Endothelial cell (in vitro differentiated cells): ENCODE data around the gene VCX. TPM values are rescaled to one million over a fixed set of nuclear protein-coding genes. Genes with fewer than 3 reads are reported as not detected.
"Not testable (repeated sequence)": the region's sequence is repeated elsewhere in the genome, so short reads cannot be mapped to it uniquely, and the experiment has no call there.

Source experiments
- DNase-seq: peaks from one replicate; pipeline ENCODE4 v3.0.0; 2021; ENCODE audit warnings: low spot score
- H3K27ac Mint-ChIP-seq: one replicate; pipeline ENCODE4 v1.8.0; 2021; ENCODE audit warnings: mixed read lengths, inconsistent platforms; ENCODE audit not compliant: unreplicated experiment
- H3K27me3 Mint-ChIP-seq: one replicate; pipeline ENCODE4 v1.8.0; 2021; ENCODE audit warnings: mild to moderate bottlenecking, moderate library complexity, mixed read lengths, inconsistent platforms; ENCODE audit not compliant: unreplicated experiment
- H3K36me3 Mint-ChIP-seq: one replicate; pipeline ENCODE4 v1.8.0; 2021; ENCODE audit warnings: mild to moderate bottlenecking, low read depth, mixed read lengths, inconsistent platforms; ENCODE audit not compliant: unreplicated experiment
- H3K4me1 Mint-ChIP-seq: one replicate; pipeline ENCODE4 v1.8.0; 2021; ENCODE audit warnings: mild to moderate bottlenecking, mixed read lengths, inconsistent platforms; ENCODE audit not compliant: unreplicated experiment
- H3K4me3 Mint-ChIP-seq: one replicate; pipeline ENCODE4 v1.8.0; 2021; ENCODE audit warnings: mild to moderate bottlenecking, mixed read lengths, inconsistent platforms; ENCODE audit not compliant: unreplicated experiment
- H3K9me3 Mint-ChIP-seq: one replicate; pipeline ENCODE4 v1.8.0; 2021; ENCODE audit warnings: mixed read lengths, inconsistent platforms; ENCODE audit not compliant: unreplicated experiment
- long read RNA-seq: library from polyadenylated mRNA; unstranded; transcript quantifications from one replicate; pipeline ENCODE4 v2.0.0, GENCODE V29; 2020; ENCODE audit not compliant: unreplicated experiment
- total RNA-seq: library from RNA; stranded (reverse); fragmentation: NEBNext Ultra II Directional; extraction: Animal tissue kit (Norgen Biotek cat#: 25700); gene quantifications from one replicate; pipeline ENCODE4 v1.2.1, GENCODE V29; 2021; ENCODE audit not compliant: unreplicated experiment
- TF ChIP-seq, protein P1 (sequence below): fragments of 200-600 bp; sonication (generic); IDR thresholded peaks from one replicate; pipeline ENCODE4 v1.5.0; 2021; ENCODE audit warnings: antibody characterized with exemption; ENCODE audit not compliant: unreplicated experiment

VCX gene
- total RNA-seq, result not detected
- long read RNA-seq, result 0 reads

DNA sequence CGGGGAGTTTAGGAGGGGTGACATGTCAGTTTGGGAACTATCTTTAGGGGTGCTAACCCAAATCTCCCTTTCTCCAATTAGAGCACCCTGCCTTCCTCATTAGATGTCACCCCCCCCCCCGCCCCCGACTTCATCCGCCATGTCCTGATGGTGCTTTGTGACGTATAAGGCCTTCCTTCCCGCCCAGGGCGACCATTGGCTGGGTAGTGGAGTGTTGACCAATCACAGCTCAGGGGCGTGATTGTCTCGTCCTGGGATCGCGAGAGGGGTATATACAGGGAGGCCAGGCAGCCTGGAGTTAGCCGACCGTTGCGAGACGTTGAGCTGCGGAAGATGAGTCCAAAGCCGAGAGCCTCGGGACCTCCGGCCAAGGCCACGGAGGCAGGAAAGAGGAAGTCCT is at the start of gene VCX:
Gene VCX, plus strand, starts transcription at position 301 of the 400 bp plus-strand sequence. Its CDS starts 33 bp downstream, at position 334.
- H3K27me3 Mint-ChIP-seq, DNase-seq, H3K9me3 Mint-ChIP-seq, H3K36me3 Mint-ChIP-seq, H3K4me1 Mint-ChIP-seq, H3K4me3 Mint-ChIP-seq, H3K27ac Mint-ChIP-seq: not testable (repeated sequence)

DNA sequence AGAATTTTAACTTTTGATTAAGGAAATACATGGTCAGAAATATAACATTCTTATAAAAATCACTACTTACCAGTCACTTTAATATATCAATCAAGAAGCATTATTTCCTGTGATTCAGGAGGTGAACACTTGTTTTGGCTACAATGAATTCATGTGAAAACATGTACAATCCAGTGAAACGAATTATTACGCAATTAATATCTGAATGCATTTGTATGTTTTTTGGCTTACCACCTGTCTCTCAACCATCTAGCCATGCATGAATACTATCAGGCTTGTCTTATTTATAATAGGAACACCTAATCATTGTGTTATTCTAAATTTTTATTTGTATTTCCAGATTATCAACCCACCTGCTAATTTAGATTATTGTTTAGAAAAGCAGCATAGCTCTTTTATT is 44.6 kb upstream of the VCX start:
- Mint-ChIP-seq H3K4me3 (no peak overlapping the region), H3K4me1 (peaks cover 7% of the 10 kb centered on the region), H3K9me3 (no peaks in the 10 kb centered on the region), H3K36me3 (no peaks in the 10 kb centered on the region), H3K27me3 (no peaks in the 10 kb centered on the region), H3K27ac (no peak overlapping the region)
- TF ChIP-seq, protein P1, sequence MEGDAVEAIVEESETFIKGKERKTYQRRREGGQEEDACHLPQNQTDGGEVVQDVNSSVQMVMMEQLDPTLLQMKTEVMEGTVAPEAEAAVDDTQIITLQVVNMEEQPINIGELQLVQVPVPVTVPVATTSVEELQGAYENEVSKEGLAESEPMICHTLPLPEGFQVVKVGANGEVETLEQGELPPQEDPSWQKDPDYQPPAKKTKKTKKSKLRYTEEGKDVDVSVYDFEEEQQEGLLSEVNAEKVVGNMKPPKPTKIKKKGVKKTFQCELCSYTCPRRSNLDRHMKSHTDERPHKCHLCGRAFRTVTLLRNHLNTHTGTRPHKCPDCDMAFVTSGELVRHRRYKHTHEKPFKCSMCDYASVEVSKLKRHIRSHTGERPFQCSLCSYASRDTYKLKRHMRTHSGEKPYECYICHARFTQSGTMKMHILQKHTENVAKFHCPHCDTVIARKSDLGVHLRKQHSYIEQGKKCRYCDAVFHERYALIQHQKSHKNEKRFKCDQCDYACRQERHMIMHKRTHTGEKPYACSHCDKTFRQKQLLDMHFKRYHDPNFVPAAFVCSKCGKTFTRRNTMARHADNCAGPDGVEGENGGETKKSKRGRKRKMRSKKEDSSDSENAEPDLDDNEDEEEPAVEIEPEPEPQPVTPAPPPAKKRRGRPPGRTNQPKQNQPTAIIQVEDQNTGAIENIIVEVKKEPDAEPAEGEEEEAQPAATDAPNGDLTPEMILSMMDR, result no peak
- no peak for DNase-seq

DNA sequence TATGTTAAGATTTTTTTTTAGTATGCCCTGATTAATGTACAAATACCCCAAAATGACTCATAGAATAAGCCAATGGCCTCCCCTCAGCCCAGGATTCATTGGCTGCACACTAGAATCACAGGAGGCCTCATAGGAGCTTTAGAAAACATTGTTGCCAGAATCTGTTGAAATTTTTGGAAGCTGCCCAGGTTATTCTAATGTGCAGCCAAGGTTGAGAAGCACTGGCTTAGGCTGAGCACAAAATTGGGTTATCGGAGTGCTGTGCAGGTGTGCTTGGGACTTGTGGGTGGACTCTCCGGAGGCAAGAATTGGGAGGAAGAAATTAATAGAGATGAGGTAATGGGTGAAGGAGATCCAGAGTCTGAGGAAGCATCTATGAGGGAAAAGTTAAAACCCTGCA is 41.3 kb upstream of the VCX start:
- no peak for DNase-seq
- H3K4me3 Mint-ChIP-seq, result no peak overlapping the region
- TF ChIP-seq, protein P1, result no peak
- H3K27ac Mint-ChIP-seq, result no peak overlapping the region
- H3K36me3 Mint-ChIP-seq, result no peaks in the 10 kb centered on the region
- no peaks in the 10 kb centered on the region for H3K9me3 Mint-ChIP-seq
- no peaks in the 10 kb centered on the region for H3K27me3 Mint-ChIP-seq
- peaks cover 7% of the 10 kb centered on the region for H3K4me1 Mint-ChIP-seq

DNA sequence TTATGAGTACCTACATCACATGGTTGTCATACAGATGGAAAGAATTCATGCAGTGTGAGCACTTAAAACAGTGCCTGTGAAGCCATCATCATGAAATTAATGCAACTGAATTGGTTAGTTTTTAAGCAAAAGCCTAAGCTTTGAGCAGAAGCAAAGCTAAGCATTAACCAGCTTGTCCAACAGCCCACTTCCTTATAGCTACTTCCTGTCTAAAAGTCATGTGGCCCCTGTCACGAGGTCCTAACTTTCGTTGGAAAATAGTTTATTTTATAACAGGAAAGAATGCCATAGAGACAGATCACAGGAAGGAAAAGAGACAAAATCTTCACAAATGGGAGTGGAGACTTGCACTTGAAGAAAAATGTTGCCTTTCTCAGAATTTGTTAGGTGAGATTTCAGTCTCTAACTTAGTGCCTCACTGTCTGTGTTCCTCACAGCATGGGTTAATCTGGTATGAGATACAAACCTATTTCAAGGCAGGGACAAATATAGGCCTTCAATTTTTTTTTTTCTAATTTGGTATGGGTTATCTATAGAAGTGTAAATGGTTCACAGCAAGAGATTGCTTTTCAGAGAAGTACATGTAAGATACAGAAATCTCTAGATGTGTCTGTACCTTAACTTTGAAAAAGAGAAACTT is 27.7 kb upstream of the VCX start:
- no peaks in the 10 kb centered on the region for H3K4me1 Mint-ChIP-seq
- no peak overlapping the region for H3K27ac Mint-ChIP-seq
- no peak overlapping the region for H3K4me3 Mint-ChIP-seq
- no peaks in the 10 kb centered on the region for H3K36me3 Mint-ChIP-seq
- no peaks in the 10 kb centered on the region for H3K9me3 Mint-ChIP-seq
- DNase-seq, result no peak
- TF ChIP-seq, protein P1, result no peak
- H3K27me3 Mint-ChIP-seq, result no peaks in the 10 kb centered on the region

DNA sequence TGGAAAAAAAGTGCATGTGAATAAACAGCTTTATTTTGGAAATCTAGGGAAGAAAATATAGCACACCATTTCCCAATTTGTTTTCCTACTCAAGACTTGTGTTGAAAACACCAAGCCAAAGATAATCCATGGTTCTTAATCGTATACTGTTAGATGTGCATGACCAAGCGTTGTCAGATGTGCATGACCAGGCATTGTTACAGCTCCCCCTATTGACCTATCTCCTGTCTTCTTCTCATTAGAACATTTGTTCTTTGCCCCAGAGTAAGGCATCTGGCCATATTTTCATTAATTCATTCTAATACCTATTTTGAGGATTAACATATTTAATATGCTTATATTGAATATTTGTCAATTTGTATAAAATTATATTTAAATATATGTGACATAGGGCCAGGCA is 14.4 kb upstream of the VCX start:
- no peak for DNase-seq
- H3K4me1 Mint-ChIP-seq, result no peaks in the 10 kb centered on the region
- H3K36me3 Mint-ChIP-seq, result no peaks in the 10 kb centered on the region
- H3K27me3 Mint-ChIP-seq, result peaks cover 3% of the 10 kb centered on the region
- H3K27ac Mint-ChIP-seq, result no peak overlapping the region
- H3K4me3 Mint-ChIP-seq, result no peak overlapping the region
- TF ChIP-seq, protein P1, result no peak
- H3K9me3 Mint-ChIP-seq, result no peaks in the 10 kb centered on the region
